Measurements from ENCODE around the gene ZC3H7A.
A peak's percentile ranks its signal among the peaks of the same experiment; 100 is the strongest.
"Not testable (repeated sequence)": the region's sequence is repeated elsewhere in the genome, so short reads cannot be mapped to it uniquely, and the experiment has no call there.

The ZC3H7A gene, protein sequence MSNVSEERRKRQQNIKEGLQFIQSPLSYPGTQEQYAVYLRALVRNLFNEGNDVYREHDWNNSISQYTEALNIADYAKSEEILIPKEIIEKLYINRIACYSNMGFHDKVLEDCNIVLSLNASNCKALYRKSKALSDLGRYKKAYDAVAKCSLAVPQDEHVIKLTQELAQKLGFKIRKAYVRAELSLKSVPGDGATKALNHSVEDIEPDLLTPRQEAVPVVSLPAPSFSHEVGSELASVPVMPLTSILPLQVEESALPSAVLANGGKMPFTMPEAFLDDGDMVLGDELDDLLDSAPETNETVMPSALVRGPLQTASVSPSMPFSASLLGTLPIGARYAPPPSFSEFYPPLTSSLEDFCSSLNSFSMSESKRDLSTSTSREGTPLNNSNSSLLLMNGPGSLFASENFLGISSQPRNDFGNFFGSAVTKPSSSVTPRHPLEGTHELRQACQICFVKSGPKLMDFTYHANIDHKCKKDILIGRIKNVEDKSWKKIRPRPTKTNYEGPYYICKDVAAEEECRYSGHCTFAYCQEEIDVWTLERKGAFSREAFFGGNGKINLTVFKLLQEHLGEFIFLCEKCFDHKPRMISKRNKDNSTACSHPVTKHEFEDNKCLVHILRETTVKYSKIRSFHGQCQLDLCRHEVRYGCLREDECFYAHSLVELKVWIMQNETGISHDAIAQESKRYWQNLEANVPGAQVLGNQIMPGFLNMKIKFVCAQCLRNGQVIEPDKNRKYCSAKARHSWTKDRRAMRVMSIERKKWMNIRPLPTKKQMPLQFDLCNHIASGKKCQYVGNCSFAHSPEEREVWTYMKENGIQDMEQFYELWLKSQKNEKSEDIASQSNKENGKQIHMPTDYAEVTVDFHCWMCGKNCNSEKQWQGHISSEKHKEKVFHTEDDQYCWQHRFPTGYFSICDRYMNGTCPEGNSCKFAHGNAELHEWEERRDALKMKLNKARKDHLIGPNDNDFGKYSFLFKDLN

GRCh38 chr16:11797166-11797956, at the start of gene ZC3H7A:
Gene ZC3H7A, minus strand, starts transcription at chr16:11797258. Its CDS starts 14,904 bp downstream, at chr16:11782354.
- DNase-seq (ENCODE audit: low spot score), result peak; percentile 96

DNA sequence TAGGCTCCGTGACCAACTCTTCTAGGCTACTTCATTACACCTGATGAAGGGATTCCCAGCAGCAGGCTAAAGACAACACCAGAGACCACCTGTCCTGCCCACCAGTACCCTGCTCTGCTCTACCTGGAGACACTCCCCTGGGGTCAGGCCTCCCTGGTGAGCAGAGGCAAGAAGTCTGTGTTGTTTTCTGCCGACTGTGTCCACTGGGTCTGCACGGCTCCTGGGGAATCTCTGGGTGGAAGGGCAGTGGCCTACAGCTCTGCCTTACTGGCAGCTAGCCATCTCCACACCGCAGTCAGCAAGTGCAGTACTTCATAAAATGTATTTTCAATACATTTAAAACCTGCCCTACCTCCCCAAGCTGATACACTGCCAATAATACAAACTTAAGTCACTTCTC, 47.4 kb upstream of the ZC3H7A start:
- DNase-seq (ENCODE audit: low spot score), result no peak

- no peak for DNase-seq (ENCODE audit: low spot score)
Measured at GRCh38 chr16:11843861-11844260, 46.8 kb upstream of the ZC3H7A start.

DNA sequence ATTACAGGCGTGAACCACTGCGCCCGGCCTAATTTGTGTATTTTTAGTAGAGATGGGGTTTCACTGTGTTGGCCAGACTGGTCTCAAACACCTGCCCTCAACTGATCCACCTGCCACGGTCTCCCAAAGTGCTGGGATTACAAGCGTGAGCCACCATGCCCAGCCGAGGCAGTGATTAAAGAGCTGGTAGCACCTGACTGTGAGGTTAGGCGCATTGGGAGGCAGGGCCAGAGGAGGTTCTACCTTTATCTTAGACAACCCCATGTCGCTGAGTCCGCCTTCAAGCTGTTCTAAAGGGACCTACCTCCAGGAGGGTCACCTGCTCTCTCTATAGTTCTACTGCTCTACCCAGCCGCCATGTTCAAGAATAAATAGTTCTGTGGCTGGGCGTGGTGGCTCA, 46.1 kb upstream of the ZC3H7A start:
- DNase-seq (ENCODE audit: low spot score), result no peak

DNA sequence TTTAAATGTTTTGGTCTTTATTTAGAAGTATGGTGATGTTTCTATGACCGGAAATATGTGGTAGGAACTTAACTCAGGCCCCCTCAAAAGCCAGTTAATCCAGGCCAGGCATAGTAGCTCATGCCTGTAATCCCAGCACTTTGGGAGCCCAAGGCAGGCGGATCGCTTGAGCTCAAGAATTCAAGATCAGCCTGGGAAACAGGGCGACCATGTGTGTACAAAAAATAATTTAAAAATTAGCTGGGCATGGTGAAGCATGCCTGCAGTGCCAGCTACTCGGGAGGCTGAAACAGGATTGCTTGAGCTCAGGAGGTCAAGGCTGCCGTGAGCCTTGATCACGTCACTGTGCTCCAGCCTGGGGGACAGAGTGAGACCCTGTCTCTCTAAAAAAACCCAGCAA, 44.0 kb upstream of the ZC3H7A start:
- DNase-seq (ENCODE audit: low spot score), result no peak

DNA sequence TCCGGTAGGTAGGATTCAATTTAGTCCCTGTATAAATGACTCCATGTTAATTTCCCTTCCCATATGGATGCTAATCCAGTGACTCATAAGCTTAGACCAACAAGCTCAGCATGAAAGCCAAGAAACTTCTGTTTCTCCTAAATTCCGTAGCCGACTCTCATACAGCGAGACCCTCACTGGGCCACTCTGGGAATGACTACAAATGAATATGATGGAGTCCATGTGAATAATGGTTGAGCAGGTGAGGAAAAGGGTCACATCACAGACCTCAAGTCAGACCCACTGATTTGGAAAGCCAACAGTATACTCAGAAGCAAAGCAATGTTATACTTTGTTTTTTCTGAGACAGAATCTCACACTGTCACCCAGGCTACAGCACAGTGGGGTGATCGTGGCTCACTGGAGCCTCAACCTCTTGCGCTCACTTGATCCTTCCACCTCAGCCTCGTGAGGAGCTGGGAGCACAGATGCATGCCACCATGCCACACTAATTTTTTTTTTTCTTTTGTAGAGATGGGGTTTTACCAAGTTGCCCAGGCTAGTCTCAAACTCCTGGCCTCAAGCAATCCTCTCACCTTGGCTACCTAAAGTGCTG, 39.7 kb upstream of the ZC3H7A start:
- no peak for DNase-seq (ENCODE audit: low spot score)

DNA sequence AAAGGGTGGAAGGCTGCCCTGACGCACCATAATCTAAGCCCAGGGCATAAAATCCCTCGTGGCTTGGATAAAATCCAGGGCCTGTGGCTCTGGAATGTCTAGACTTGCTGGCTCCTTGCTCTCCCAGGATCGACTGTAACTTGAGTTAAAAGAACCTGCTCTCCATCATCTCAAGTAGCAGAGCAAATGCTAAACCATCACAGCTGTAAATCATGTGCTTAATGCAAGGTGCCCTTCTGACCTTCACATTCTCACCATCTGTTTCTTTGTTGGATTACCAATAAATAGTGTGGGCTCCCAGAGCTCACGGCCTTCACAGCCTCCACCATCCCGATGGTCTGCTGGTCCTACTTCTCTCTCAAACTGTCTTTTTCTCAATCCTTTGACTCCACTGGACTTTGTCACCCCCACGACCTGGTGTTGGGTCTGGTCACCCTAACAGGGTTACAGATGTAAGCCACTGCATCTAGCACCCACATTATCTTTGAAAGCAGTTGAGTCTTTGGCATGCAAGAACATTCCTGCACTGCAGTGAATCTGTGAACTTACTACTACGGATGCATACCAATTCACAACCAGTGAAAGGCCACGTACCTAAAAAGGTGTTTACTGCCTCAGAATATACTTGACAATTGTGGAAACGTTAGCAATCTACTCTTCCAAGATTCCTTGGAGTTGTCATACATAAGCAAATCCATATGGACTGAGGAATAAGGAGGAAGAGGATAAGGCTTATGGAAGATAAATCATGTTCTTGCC, 39.0 kb upstream of the ZC3H7A start:
- DNase-seq (ENCODE audit: low spot score), result no peak

DNA sequence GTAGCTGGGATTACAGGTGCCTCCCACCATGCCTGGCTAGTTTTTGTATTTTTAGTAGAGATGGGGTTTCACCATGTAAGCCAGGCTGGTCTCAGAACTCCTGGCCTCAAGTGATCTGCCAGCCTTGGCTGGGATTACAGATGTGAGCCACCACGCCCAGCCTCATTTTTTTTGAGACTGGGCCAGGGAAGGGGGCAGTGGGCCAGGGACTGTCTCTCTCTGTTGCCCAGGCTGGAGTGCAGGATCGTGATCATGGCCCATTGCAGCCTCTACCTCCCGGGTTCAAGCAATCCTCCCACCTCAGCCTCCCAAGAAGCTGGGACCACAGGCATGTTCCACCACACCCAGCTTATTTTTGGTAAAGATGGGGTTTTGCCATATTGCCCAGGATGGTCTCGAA, 38.3 kb upstream of the ZC3H7A start:
- no peak for DNase-seq (ENCODE audit: low spot score)

DNA sequence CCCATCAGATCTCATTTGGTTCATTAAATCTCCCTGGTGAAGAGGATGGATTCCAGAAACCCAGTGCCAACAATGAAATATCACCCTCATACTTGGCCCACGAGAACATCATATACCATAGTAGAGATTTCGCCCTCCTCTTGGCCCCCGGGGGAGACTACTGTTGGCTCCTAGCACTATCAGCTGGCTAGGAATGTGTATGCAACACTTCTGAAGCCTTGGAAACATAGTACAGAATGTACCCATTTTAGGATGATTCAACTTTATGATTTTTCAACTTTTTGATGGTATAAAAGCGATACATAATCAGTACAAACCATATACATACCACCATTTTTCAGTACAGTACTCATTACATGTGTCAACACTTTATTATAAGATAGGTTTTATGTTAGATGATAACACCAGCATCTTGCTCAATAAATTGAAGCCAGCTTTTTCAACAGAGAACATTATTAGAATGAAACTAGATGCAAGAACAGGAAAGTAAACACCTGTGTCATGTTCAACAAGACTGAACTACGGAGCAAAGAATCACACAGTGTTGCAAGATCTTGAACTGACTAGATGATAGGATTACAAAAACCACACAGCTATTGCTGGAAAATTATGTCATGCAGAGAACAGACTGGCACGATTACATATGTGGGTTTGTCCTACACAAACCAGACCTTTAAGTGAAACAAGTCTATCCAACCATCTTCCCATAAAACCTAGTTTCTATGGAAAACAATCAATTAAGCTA, 37.1 kb upstream of the ZC3H7A start:
- DNase-seq (ENCODE audit: low spot score), result no peak

DNA sequence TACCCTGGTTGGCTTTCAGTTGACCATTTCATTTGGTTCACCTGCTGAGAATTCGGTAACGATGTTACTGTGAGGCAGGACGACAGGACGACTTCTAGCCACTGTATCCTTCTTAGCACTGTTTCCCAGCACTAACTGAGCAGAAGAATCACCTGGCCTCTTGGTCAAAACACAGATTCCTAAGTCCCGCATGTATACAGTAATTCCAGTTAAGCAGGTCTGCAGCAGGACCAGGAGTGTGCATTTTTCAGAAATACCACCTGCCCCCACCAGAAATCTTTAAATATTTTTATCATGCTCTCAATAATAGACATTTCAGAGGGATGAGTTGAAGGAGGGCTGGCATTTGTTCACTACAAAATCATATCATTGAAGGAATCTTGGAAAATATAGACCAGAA, 31.6 kb upstream of the ZC3H7A start:
- DNase-seq (ENCODE audit: low spot score), result no peak

DNA sequence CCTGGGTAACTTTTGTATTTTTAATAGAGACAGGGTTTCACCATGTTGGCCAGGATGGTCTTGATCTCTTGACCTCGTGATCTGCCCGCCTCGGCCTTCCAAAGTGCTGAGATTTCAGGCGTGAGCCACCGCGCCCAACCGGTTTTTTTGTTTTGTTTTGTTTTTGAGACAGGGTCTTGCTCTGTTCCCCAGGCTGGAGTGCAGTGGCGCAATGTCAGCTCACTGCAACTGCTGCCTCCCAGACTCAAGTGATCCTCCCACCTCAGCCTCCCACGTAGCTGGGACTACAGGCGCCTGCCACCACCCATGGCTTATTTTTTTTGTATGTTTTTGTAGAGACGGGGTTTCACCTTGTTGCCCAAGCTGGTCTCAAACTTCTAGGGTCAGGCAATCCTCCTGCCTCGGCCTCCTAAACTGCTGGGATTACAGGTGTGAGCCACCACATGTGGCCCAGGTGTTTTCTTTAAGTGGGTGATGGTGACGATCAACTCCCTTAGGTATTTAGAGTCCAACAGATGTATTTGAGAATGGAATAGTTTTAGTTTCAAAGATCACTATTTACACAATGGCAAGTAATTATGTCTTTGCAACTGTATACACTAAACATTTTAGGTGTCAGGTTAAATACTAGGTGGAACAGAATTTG, 28.6 kb upstream of the ZC3H7A start:
- not testable (repeated sequence) for DNase-seq (ENCODE audit: low spot score)

GRCh38 chr16:11824362-11824761, 27.3 kb upstream of the ZC3H7A start:
- no peak for DNase-seq (ENCODE audit: low spot score)

- not testable (repeated sequence) for DNase-seq (ENCODE audit: low spot score)
Measured at GRCh38 chr16:11823645-11824044, 26.6 kb upstream of the ZC3H7A start.

GRCh38 chr16:11819798-11820197, 22.7 kb upstream of the ZC3H7A start:
- DNase-seq (ENCODE audit: low spot score), result no peak

GRCh38 chr16:11818970-11819369, 21.9 kb upstream of the ZC3H7A start:
- DNase-seq (ENCODE audit: low spot score), result not testable (repeated sequence)

DNA sequence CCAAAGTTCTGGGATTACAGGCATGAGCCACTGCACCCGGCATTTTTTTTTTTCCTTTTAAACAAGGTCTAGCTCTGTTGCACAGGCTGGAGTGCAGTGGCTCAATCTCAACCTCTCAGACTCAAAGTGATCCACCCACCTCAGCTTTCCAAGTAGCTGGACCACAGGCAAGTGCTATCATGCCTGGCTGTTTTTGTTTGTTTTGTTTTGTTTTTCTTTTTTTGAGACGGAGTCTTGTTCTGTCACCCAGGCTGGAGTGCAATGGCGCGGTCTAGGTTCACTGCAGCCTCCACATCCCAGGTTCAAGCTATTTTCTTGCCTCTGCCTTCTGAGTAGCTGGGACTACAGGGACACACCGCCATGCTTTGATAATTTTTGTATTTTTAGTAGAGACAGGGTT, 19.1 kb upstream of the ZC3H7A start:
- DNase-seq (ENCODE audit: low spot score), result no peak

DNA sequence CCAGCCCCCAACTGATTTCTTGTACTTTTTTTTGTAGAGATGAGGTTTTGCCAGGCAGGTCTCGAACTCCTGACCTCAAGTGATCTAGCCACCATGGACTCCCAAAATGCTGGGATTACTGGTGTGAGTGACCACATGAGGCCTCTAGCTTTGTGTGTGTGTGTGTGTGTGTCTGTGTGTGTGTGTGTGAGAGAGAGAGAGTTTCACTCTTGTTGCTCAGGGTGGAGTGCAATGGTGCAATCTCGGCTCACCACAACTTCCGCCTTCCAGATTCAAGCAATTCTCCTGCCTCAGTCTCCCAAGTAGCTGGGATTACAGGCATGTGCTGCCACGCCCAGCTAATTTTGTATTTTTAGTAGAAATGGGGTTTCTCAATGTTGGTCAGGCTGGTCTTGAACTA, 17.7 kb upstream of the ZC3H7A start:
- DNase-seq (ENCODE audit: low spot score), result not testable (repeated sequence)

DNA sequence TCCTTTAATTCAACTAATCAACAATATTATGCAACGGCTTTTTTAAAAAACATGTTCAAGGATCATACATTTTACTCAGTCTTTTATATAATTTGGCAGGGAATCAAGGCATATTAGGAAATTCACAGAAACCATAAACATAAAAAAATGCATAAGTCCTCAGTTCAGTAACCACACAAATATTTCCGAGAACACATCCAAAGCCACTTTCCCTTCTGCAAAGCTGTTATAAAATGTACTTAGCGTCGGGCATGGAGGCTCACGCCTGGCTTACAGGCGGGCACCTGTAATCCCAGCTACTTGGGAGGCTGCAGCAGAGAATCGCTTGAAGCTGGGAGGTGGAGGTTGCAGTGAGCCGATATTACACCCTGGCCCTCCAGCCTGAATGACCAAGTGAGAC, 9.7 kb upstream of the ZC3H7A start:
- DNase-seq (ENCODE audit: low spot score), result no peak

GRCh38 chr16:11805556-11805955, 8.5 kb upstream of the ZC3H7A start:
- no peak for DNase-seq (ENCODE audit: low spot score)

All from LoVo (cell line).